ENCODE data around the gene ANKDD1A. TPM values are rescaled to one million over a fixed set of nuclear protein-coding genes. Genes with fewer than 3 reads are reported as not detected.
A peak's percentile ranks its signal among the peaks of the same experiment; 100 is the strongest.

ANKDD1A gene
- total RNA-seq = 1 to 10 TPM; 9.1 to 9.5 TPM

DNA sequence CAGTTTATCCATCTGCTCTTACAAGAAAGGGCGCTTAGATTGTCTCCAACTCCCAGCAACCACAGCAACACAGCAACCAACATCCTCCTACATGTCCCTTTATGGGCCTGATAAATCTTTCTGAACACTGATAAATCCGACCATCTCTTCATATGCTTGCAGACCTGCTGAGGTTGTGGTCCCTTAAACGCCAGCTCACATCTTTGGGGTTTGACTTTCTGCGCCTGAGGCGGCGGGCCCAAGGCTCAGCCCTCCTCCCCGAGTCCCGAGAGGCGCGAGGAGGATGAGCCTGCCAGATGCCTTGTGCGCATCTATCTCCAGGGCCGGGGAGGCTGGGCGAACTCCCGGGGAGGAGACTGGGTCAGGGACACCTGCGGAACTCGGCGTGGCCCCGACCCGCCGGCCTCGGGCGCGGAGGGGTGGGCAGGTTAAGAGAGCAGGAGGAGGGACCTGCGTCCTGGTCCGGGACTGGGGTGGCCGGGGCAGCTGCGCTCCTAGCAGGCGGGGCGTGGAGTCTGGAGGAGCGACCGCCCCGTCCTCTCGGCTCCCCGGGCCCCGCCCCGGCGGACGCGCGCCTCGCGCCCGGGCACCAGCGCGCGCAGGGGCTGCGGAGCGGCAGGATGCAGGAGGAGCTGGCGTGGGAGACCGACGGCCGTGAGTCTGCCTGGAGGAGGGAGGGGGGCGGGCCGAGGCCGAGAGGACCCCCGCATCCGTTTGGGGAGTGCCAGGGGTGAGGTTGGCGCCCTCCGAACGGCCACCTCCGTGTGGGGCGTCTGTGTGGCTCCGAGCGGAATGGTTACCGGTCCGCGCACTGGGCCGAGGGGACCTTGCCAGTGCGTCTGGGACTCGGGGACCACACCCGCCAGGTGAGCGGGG, at the start of gene ANKDD1A:
TSS of gene ANKDD1A (plus strand) at position 592 of the 876 bp plus-strand sequence. CDS start at position 621, 29 bp downstream.
- ATAC-seq (peak; percentile 92), DNase-seq (peak; percentile 70)
- no peaks in the 10 kb centered on the region for H3K36me3 Mint-ChIP-seq (ENCODE audit: low read depth)
- peaks cover 46% of the 10 kb centered on the region for H3K4me1 Mint-ChIP-seq (ENCODE audit: low read depth)
- POLR2A ChIA-PET = interaction anchor here (0.6 to 2.1 kb wide), 3 partner anchors 17 to 406 kb away, joined by 3 to 7 read pairs (median 6); no protein-coding TSS in a partner anchor
- H3K27me3 Mint-ChIP-seq (ENCODE audit: low read depth) = peaks cover 6% of the 10 kb centered on the region
- H3K9me3 Mint-ChIP-seq (ENCODE audit: insufficient read depth) = no peaks in the 10 kb centered on the region
- peak within 1 kb of the TSS; percentile 35 for H3K27ac Mint-ChIP-seq
- CTCF ChIA-PET = interaction anchor here (1.0 to 2.4 kb wide), 5 partner anchors 17 to 945 kb away, joined by 3 to 10 read pairs (median 5); no protein-coding TSS in a partner anchor
- peak within 1 kb of the TSS; percentile 75 for H3K4me3 Mint-ChIP-seq

GRCh38 chr15:64861960-64862359, 49.7 kb upstream of the ANKDD1A start:
- Mint-ChIP-seq H3K4me1 (ENCODE audit: low read depth) (peaks cover 12% of the 10 kb centered on the region), H3K27me3 (ENCODE audit: low read depth) (no peaks in the 10 kb centered on the region), H3K4me3 (no peak overlapping the region), H3K36me3 (ENCODE audit: low read depth) (peaks cover 42% of the 10 kb centered on the region), H3K27ac (peak overlapping the region; percentile 39), H3K9me3 (ENCODE audit: insufficient read depth) (no peaks in the 10 kb centered on the region)
- ATAC-seq (no peak), DNase-seq (no peak)
- ChIA-PET CTCF (interaction anchor here (0.8 kb wide), 2 partner anchors 33 to 53 kb away, joined by 3 read pairs; no protein-coding TSS in a partner anchor), POLR2A (interaction anchor here (1.2 kb wide), 1 partner anchor 17 kb away, joined by 3 read pairs; no protein-coding TSS in a partner anchor)

- ATAC-seq = no peak
- ChIA-PET CTCF (interaction anchor here (0.8 kb wide), 1 partner anchor 53 kb away, joined by 3 read pairs; no protein-coding TSS in a partner anchor), POLR2A (interaction anchor here (1.2 kb wide), 1 partner anchor 18 kb away, joined by 3 read pairs; no protein-coding TSS in a partner anchor)
Observed at GRCh38 chr15:64862408-64862807, 49.3 kb upstream of the ANKDD1A start.

DNA sequence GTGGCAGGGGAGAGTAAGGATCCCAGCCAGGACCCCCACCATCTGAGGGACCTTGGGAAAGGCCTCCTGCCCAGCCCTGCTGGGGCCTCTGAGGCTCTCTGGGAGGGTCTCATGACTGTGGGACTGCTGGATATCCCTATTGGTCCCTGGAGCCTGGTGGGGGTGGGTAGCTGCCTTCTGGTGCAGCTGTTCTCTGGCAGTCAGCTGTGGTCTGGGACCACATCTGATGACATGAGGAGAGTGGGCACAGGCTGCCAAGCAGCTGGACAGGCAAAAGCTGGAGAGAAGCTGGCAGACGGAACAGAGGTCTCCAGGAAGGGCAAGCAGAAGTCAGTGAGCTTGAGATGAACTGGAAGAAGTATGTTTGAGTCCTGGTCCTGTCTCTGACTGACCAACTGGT, 47.6 kb upstream of the ANKDD1A start:
- POLR2A ChIA-PET = no interaction called here

More at GRCh38 chr15:64862408-64862807, 49.3 kb upstream of the ANKDD1A start:
- no peak for DNase-seq
- Mint-ChIP-seq H3K9me3 (ENCODE audit: insufficient read depth) (no peaks in the 10 kb centered on the region), H3K4me3 (no peak overlapping the region), H3K4me1 (ENCODE audit: low read depth) (peaks cover 8% of the 10 kb centered on the region), H3K27me3 (ENCODE audit: low read depth) (no peaks in the 10 kb centered on the region), H3K36me3 (ENCODE audit: low read depth) (peaks cover 44% of the 10 kb centered on the region), H3K27ac (peak overlapping the region; percentile 20)

GRCh38 chr15:64865126-64865997, 46.3 kb upstream of the ANKDD1A start:
- no peaks in the 10 kb centered on the region for H3K27me3 Mint-ChIP-seq (ENCODE audit: low read depth)
- no peak for DNase-seq
- CTCF ChIA-PET = no interaction called here
- H3K36me3 Mint-ChIP-seq (ENCODE audit: low read depth) = peaks cover 46% of the 10 kb centered on the region
- peaks cover 9% of the 10 kb centered on the region for H3K4me1 Mint-ChIP-seq (ENCODE audit: low read depth)
- H3K9me3 Mint-ChIP-seq (ENCODE audit: insufficient read depth) = no peaks in the 10 kb centered on the region
- H3K27ac Mint-ChIP-seq = peak overlapping the region; percentile 15
- ATAC-seq = no peak
- POLR2A ChIA-PET = interaction anchor here (1.2 kb wide), 1 partner anchor 13 kb away, joined by 3 read pairs; no protein-coding TSS in a partner anchor
- H3K4me3 Mint-ChIP-seq = no peak overlapping the region

More for the DNA sequence above, 47.6 kb upstream of the ANKDD1A start:
- Mint-ChIP-seq H3K36me3 (ENCODE audit: low read depth) (peaks cover 38% of the 10 kb centered on the region), H3K27ac (no peak overlapping the region), H3K4me1 (ENCODE audit: low read depth) (no peaks in the 10 kb centered on the region), H3K9me3 (ENCODE audit: insufficient read depth) (no peaks in the 10 kb centered on the region), H3K27me3 (ENCODE audit: low read depth) (no peaks in the 10 kb centered on the region), H3K4me3 (no peak overlapping the region)
- DNase-seq (no peak), ATAC-seq (no peak)
- CTCF ChIA-PET = interaction anchor here (1.1 kb wide), 1 partner anchor 54 kb away, joined by 3 read pairs; no protein-coding TSS in a partner anchor

DNA sequence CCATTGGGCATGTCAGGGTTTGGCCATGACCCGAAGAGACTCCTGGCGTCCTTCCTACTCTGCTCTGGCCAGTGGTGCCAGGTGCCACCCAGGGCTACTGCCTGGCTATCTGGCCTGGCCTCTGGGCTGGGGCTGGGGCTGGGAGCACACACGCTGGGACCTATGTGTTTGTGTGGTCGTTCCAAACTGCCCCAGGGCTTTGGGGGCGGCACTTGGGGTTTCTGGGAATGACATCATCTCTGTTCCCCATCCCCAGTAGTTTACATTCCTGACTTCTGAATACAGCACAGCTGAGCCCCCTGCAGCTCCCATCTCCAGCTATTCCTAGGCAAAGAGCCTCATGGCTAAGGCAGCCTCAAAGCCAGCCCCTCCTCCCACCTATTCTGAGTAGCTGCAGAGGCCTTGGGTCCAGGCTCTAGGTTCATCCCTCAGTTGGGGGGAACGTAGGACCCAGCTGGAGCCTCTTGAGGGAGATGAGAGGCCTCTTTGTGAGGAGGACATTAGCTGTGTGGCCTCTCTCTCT, 45.6 kb upstream of the ANKDD1A start:
- DNase-seq (no peak), ATAC-seq (no peak)
- no peaks in the 10 kb centered on the region for H3K9me3 Mint-ChIP-seq (ENCODE audit: insufficient read depth)
- H3K27ac Mint-ChIP-seq = no peak overlapping the region
- ChIA-PET CTCF (no interaction called here), POLR2A (interaction anchor here (1.2 kb wide), 1 partner anchor 12 kb away, joined by 3 read pairs; no protein-coding TSS in a partner anchor)
- peaks cover 11% of the 10 kb centered on the region for H3K4me1 Mint-ChIP-seq (ENCODE audit: low read depth)
- H3K4me3 Mint-ChIP-seq = no peak overlapping the region
- H3K36me3 Mint-ChIP-seq (ENCODE audit: low read depth) = peaks cover 42% of the 10 kb centered on the region
- no peaks in the 10 kb centered on the region for H3K27me3 Mint-ChIP-seq (ENCODE audit: low read depth)

DNA sequence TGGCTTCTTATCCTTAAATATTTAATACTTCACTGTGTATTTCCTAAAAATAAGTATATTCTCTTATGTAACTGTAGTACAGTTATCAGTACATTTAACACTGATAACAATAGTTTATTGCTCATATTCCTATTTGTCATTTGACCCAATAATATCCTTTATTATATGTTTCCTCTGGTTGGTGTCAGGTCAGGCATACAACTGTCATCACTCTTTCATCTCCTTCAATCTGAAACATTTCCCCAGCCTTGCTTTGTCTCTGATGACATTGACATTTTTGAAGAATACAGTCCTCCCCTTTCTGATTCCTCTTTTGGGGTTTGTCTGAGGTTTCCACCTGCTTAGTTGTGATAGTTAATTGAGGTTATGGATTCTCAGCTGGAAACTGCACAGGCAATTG, 42.2 kb upstream of the ANKDD1A start:
- H3K27ac Mint-ChIP-seq = no peak overlapping the region
- H3K4me3 Mint-ChIP-seq = no peak overlapping the region
- no peaks in the 10 kb centered on the region for H3K27me3 Mint-ChIP-seq (ENCODE audit: low read depth)
- no peak for DNase-seq
- CTCF ChIA-PET = interaction anchor here (1.1 kb wide), 1 partner anchor 25 kb away, joined by 3 read pairs; no protein-coding TSS in a partner anchor
- no peaks in the 10 kb centered on the region for H3K9me3 Mint-ChIP-seq (ENCODE audit: insufficient read depth)
- H3K4me1 Mint-ChIP-seq (ENCODE audit: low read depth) = peaks cover 21% of the 10 kb centered on the region
- no peak for ATAC-seq
- POLR2A ChIA-PET = interaction anchor here (1.3 kb wide), 1 partner anchor 24 kb away, joined by 4 read pairs; no protein-coding TSS in a partner anchor
- peaks cover 26% of the 10 kb centered on the region for H3K36me3 Mint-ChIP-seq (ENCODE audit: low read depth)

GRCh38 chr15:64870353-64870752, 41.3 kb upstream of the ANKDD1A start:
- Mint-ChIP-seq H3K27me3 (ENCODE audit: low read depth) (no peaks in the 10 kb centered on the region), H3K9me3 (ENCODE audit: insufficient read depth) (no peaks in the 10 kb centered on the region), H3K36me3 (ENCODE audit: low read depth) (peaks cover 25% of the 10 kb centered on the region), H3K4me1 (ENCODE audit: low read depth) (peaks cover 21% of the 10 kb centered on the region), H3K27ac (no peak overlapping the region), H3K4me3 (no peak overlapping the region)
- POLR2A ChIA-PET = interaction anchor here (1.3 kb wide), 1 partner anchor 24 kb away, joined by 4 read pairs; no protein-coding TSS in a partner anchor
- DNase-seq = no peak
- no peak for ATAC-seq
- CTCF ChIA-PET = interaction anchor here (1.1 kb wide), 1 partner anchor 24 kb away, joined by 3 read pairs; no protein-coding TSS in a partner anchor

DNA sequence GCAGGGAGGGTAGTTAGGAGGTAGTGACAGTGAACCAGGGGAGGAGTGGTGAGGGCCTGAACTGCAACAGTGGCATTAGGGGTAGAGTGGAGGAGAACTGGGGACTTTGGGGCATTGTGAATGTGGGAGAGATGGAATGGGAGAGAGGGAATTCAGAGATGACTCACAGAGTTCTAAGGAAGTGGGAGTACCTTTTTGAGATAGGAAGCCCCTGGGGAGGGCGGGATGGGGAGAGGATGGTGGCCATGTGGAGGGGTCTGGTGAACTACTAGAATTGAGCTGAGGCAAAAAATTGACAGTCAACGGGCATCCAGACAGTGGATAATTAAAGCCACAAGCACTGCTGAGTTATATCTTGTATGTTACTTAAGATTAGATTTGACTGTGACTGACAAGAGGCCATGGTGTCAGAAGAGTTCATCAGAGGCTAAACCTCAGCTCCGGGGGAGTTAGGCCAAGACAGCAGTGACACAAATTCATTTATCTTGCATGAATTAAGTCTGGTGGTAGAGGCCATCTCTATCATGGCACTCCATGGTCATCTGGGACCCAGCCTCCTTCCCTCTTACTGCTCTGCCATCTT, 36.0 kb upstream of the ANKDD1A start:
- no peaks in the 10 kb centered on the region for H3K36me3 Mint-ChIP-seq (ENCODE audit: low read depth)
- no peaks in the 10 kb centered on the region for H3K9me3 Mint-ChIP-seq (ENCODE audit: insufficient read depth)
- POLR2A ChIA-PET = no interaction called here
- peak overlapping the region; percentile 22 for H3K27ac Mint-ChIP-seq
- H3K4me3 Mint-ChIP-seq = no peak overlapping the region
- no peak for DNase-seq
- ATAC-seq = no peak
- H3K27me3 Mint-ChIP-seq (ENCODE audit: low read depth) = no peaks in the 10 kb centered on the region
- peaks cover 26% of the 10 kb centered on the region for H3K4me1 Mint-ChIP-seq (ENCODE audit: low read depth)
- CTCF ChIA-PET = interaction anchor here (3.4 kb wide), 1 partner anchor 19 kb away, joined by 11 read pairs; no protein-coding TSS in a partner anchor

DNA sequence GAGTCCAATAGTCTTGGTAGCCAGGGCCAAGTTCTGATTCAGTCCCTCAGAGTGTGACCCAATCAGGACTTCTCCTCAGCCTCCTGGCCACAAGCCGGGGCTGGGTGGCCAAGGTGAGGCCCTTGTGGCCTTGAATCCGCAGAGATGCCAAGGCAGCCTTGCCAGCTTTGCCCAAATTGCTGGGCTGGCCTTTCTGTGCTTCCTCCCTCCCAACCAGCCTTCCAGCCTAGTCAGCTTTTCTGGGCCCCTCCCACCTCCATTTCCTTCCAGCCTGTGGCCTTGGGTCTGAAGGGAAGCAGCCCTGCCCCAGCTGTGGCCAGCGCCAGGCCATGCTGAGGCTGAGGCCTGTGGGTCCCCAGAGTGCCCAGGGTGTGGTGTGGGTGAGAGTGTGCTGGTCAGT, 34.3 kb upstream of the ANKDD1A start:
- Mint-ChIP-seq H3K4me1 (ENCODE audit: low read depth) (peaks cover 31% of the 10 kb centered on the region), H3K27ac (peak overlapping the region; percentile 75), H3K4me3 (no peak overlapping the region), H3K9me3 (ENCODE audit: insufficient read depth) (no peaks in the 10 kb centered on the region), H3K27me3 (ENCODE audit: low read depth) (no peaks in the 10 kb centered on the region), H3K36me3 (ENCODE audit: low read depth) (no peaks in the 10 kb centered on the region)
- ChIA-PET POLR2A (interaction anchor here (2.9 kb wide), 1 partner anchor 17 kb away, joined by 23 read pairs; no protein-coding TSS in a partner anchor), CTCF (interaction anchor here (0.7 to 3.4 kb wide), 3 partner anchors 17 to 157 kb away, joined by 3 to 11 read pairs (median 6); no protein-coding TSS in a partner anchor)
- peak; percentile 32 for ATAC-seq
- DNase-seq = peak; percentile 35
